ENCODE measurements around the gene TAF5L.
"Not testable (repeated sequence)": the region's sequence is repeated elsewhere in the genome, so short reads cannot be mapped to it uniquely, and the experiment has no call there.

TAF5L gene

GRCh38 chr1:229619002-229619401, 6.9 kb downstream of the TAF5L start:
- in situ Hi-C loops (cut with HindIII; ENCODE audit: low pct_unique_long_range_greater_than_20kb, low sequenced_read_pairs): no loop called here
- TF ChIP-seq JUND (IDR thresholded peaks at IDR 0.05; ENCODE audit: low read depth): no peak
- DNase-seq (ENCODE audit: low read depth in 1 of 2, low spot score in 1 of 2): no peak

DNA sequence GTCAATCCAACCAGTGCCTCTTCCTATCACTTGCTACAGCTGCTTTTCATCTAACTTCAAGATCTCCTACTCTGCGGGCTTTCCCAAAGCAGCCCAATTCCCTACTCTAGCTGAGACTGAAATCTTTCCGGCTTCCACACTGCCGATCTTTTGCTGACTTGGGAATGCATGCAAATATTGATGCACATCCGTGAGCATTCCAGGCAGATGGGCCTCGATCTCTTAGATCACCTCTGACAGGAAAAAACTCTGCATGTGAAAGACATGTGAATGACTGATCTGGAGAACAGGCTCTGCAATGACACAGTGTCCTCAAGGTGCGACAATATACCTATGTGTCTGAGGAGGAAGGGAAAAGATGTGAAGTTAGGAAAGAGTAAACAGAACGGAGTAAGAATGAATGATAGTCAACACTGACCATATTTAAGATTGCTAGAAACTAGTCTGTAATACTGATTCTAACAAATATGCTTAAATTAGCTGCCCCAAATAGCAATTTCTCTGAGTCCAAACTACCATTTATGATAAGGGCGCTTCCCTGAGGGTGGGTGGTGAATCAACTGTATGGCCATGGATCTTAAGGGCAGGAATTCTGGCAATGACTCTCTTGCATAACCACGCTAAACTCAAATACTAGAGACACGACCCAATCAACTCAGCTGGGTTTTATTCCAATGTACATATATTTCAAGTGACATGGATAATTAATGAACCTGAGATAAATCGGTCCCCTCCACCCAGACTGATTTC, 8.4 kb downstream of the TAF5L start:
- no peak for TF ChIP-seq JUND (IDR thresholded peaks at IDR 0.05; ENCODE audit: low read depth)
- in situ Hi-C loops (cut with HindIII; ENCODE audit: low pct_unique_long_range_greater_than_20kb, low sequenced_read_pairs): no loop called here
- DNase-seq (ENCODE audit: low read depth in 1 of 2, low spot score in 1 of 2): no peak

GRCh38 chr1:229614701-229615100, 11.2 kb downstream of the TAF5L start:
- in situ Hi-C loops (cut with HindIII; ENCODE audit: low pct_unique_long_range_greater_than_20kb, low sequenced_read_pairs): no loop called here
- DNase-seq (ENCODE audit: low read depth in 1 of 2, low spot score in 1 of 2): no peak
- no peak for TF ChIP-seq JUND (IDR thresholded peaks at IDR 0.05; ENCODE audit: low read depth)

GRCh38 chr1:229613938-229614337, 12.0 kb downstream of the TAF5L start:
- no peak for TF ChIP-seq JUND (IDR thresholded peaks at IDR 0.05; ENCODE audit: low read depth)
- in situ Hi-C loops (cut with HindIII; ENCODE audit: low pct_unique_long_range_greater_than_20kb, low sequenced_read_pairs): no loop called here
- DNase-seq (ENCODE audit: low read depth in 1 of 2, low spot score in 1 of 2): no peak

DNA sequence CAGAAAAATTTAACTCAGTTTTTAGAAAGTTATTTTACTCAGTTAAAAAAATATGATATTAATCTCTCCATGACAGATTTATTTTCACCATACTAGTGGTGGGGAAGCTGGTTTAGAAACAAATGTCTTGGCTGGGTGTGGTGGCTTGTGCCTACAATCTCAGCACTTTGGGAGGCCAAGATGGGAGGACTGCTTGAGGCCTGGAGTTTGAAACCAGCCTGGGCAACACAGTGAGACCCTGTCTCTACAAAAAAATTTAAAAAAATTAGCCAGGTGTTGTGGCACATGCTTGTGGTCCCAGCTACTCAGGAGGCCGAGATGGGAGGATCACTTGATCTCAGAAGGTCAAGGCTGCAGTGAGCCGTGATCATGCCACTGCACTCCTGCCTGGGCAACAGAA, 17.3 kb downstream of the TAF5L start:
- in situ Hi-C loops (cut with HindIII; ENCODE audit: low pct_unique_long_range_greater_than_20kb, low sequenced_read_pairs): no loop called here
- DNase-seq (ENCODE audit: low read depth in 1 of 2, low spot score in 1 of 2): no peak
- TF ChIP-seq JUND (IDR thresholded peaks at IDR 0.05; ENCODE audit: low read depth): no peak

DNA sequence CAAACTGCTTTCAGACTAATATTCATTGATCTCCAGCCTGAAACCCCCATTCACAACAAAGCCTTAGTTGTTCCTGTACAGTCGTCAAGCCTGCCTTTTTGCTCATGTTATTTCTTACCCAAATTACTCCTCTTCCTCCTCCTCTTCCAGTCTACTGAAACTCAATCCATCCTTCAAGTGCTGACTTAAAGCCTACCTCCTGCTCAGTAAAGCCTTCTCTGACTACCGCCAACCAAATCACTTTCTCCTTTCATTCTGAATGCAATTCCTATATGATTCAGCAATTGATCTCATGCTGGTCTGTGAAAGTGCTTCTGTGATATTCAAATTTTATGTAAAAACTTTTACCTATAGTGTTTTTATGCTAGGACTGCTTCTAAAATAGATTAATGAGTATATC, 18.6 kb downstream of the TAF5L start:
- no peak for DNase-seq (ENCODE audit: low read depth in 1 of 2, low spot score in 1 of 2)
- in situ Hi-C loops (cut with HindIII; ENCODE audit: low pct_unique_long_range_greater_than_20kb, low sequenced_read_pairs): no loop called here

DNA sequence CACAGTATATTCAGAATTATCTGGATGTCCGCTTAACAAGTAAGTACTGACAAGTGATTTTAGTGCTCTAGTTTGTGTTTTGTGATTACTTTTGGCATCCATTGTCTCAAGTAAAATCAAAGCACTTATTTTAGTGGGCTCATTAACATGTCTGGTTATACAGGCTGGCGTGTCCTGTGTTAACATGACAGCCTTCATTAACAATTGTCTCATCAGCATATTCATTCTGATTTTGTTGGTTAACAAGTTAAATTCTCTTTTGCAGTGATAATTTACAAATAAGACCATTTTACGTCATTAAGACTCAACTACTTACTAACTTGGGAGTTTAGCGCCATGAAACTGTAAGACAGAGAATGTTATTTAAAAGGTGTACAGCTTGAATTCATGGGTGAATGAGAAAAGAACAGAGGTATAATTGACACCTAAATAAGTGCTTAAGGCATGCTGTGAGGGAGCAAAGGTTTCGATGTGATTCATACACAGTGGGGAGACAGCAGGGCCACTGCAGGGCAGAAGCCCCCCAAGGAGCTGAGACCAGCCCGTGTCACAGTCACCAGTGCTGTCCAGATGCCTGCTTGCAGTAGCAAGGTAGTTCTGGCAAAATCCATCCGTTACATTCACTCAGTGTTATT, 22.4 kb downstream of the TAF5L start:
- no peak for TF ChIP-seq JUND (IDR thresholded peaks at IDR 0.05; ENCODE audit: low read depth)
- in situ Hi-C loops (cut with HindIII; ENCODE audit: low pct_unique_long_range_greater_than_20kb, low sequenced_read_pairs): no loop called here

More for the DNA sequence above, 18.6 kb downstream of the TAF5L start:
- TF ChIP-seq JUND (IDR thresholded peaks at IDR 0.05; ENCODE audit: low read depth): no peak

DNA sequence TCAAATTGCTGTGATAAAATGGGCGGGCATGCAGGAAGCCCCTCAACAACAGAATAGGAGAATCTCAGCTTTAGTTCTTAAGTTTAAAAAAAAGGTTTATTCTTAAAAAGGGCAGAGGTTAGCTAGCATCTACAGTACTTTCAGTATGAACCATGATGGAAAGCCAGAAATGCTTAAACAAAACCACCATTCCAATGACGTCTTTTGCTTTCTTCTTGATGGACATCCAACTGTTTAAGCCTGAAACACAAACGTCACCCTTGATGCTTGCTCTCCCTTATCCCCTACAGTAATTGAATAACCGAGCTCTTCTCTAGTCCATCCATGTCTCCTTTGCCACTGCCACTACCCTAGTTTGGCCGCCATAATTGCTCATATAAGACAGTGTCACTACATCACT, 25.7 kb downstream of the TAF5L start:
- in situ Hi-C loops (cut with HindIII; ENCODE audit: low pct_unique_long_range_greater_than_20kb, low sequenced_read_pairs): no loop called here
- TF ChIP-seq JUND (IDR thresholded peaks at IDR 0.05; ENCODE audit: low read depth): no peak
- no peak for DNase-seq (ENCODE audit: low read depth in 1 of 2, low spot score in 1 of 2)

More for the DNA sequence above, 22.4 kb downstream of the TAF5L start:
- DNase-seq (ENCODE audit: low read depth in 1 of 2, low spot score in 1 of 2): no peak

DNA sequence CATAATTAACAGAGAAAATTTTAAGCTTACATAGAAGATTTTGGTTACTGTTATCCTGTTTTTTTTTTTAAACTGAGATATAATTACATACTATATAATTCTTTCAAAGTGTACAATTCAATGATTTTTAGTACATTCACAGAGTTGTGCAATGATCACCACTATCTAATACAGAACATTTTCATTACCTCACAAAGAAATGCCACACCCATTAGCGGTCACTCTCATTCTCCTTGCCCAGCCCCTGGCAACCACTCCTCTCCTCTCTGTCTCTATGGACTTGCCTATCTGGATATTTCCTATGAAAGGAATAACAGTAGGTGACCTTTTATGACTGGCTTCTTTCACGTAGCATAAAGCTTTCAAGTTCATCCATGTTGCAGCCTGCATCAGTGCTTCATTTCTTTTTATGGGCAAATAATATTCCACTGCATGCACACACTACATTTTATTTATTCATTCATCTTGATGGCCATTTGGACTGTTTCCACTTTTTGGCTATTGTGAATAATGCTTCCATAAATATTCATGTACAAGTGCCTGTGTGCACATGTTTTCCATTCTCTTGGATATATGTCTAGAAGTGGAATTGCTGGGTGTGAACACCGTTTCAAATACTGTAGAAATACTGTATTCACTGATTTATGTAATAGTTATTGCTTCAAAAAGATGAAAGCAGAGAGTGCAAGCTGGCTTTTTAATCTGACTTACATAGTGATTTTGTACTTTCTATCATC, 26.5 kb downstream of the TAF5L start:
- TF ChIP-seq JUND (IDR thresholded peaks at IDR 0.05; ENCODE audit: low read depth): no peak
- in situ Hi-C loops (cut with HindIII; ENCODE audit: low pct_unique_long_range_greater_than_20kb, low sequenced_read_pairs): no loop called here
- no peak for DNase-seq (ENCODE audit: low read depth in 1 of 2, low spot score in 1 of 2)

DNA sequence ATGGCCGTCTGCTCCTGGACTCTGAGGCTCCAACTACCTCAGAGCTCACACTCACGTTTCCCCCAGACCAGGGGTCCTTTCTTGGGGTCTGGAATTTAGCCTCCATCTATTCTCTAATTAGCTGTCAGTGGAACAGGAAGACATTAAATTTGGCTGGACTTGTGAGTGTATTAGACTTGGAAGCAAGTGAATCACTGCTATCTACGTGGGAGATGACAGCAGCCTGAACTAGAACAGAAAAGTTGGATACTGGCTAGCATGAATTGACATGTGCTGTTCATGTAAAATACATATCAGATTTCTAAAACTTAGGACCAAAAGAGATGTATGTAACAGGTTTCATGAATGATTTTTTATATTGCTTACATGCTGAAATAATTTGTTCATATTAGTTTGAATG, 28.0 kb downstream of the TAF5L start:
- DNase-seq (ENCODE audit: low read depth in 1 of 2, low spot score in 1 of 2): no peak
- TF ChIP-seq JUND (IDR thresholded peaks at IDR 0.05; ENCODE audit: low read depth): no peak
- in situ Hi-C loops (cut with HindIII; ENCODE audit: low pct_unique_long_range_greater_than_20kb, low sequenced_read_pairs): no loop called here

DNA sequence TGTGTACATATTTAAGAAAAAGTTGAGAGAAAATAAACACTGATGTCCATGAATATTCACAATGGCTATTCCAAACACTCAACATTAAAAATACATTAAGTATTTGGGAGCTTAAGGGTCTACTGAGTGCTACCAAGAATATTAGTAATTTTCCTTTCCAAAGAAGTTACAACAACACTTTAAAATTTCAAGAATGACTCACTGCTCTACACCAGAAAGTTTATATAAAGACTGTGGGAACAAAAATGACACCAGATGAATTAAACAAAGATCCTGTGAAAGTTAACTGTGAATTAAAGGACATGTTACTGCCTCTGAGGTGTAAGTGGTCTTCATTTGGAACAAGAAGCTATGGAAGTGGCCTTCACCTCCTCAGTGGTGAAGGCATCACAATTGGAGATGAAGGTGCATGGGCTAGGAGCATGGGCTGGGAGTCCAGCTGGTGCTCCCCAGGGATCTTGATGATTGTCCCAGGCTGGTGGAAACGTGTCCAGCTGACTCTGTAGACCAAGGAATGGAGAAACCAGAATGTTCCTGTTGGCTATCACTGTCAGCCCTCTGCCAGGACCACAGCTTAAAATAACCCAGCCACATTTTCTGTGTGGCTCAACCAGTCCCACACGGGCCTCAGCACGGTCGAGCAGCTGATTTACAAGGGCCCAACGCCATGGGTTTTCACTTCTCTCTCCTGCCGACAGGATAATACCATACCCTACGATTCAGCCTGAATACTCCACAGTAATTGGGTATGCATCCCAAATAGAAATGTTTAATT, 28.8 kb downstream of the TAF5L start:
- no peak for TF ChIP-seq JUND (IDR thresholded peaks at IDR 0.05; ENCODE audit: low read depth)
- no peak for DNase-seq (ENCODE audit: low read depth in 1 of 2, low spot score in 1 of 2)

DNA sequence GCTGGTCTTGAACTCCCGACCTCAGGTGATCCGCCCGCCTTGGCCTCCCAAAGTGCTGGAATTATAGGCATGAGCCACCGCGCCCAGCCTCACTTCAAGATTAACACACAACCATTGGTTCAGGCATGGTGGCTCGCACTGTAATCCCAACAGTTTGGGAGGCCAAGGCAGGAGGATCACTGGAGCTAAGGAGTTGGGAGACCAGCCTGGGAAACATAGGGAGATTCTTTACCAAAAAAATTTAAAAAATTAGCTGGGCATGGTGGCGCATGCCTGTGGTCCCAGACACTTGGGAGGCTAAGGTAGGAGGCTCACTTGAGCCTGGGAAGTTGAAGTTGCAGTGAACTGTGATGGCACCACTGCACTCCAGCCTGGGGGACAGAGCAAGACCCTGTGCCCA, 30.0 kb downstream of the TAF5L start:
- DNase-seq (ENCODE audit: low read depth in 1 of 2, low spot score in 1 of 2); in situ Hi-C loops (cut with HindIII; ENCODE audit: low pct_unique_long_range_greater_than_20kb, low sequenced_read_pairs): not testable (repeated sequence)

More for the DNA sequence above, 28.8 kb downstream of the TAF5L start:
- in situ Hi-C loops (cut with HindIII; ENCODE audit: low pct_unique_long_range_greater_than_20kb, low sequenced_read_pairs): no loop called here
